Kidney (tissue), 14 donors: ENCODE measurements around the gene TMEM52. TPM values are rescaled to one million over a fixed set of nuclear protein-coding genes. Genes with fewer than 3 reads are reported as not detected.
A peak's percentile ranks its signal among the peaks of the same experiment; 100 is the strongest.

Experiments
- DNase-seq, 5 donors: peaks; one replicate each; pipeline ENCODE4 v3.0.0-alpha.2; 2013 to 2020
- FAIRE-seq: peaks from 2 replicates; lab custom pipeline; 2012; peaks lifted over from hg19 to GRCh38; lab: Jason Lieb, UNC
- H3K27ac ChIP-seq, 2 donors: one replicate each; pipeline ENCODE4 v1.7.0; 2013; ENCODE audit warnings: low read depth in 2 of 2, low read length in 2 of 2, inconsistent platforms in 1 of 2
- H3K27me3 ChIP-seq: one replicate; pipeline ENCODE4 v1.7.1; 2013; ENCODE audit warnings: low read length, inconsistent platforms; ENCODE audit not compliant: control insufficient read depth, insufficient read depth
- H3K36me3 ChIP-seq, 3 donors: one replicate each; pipeline versions ENCODE4 v1.7.0 to v1.7.1; 2013; ENCODE audit warnings: low read length in 3 of 3, control low read depth in 1 of 3, inconsistent platforms in 1 of 3; ENCODE audit not compliant: insufficient read depth in 3 of 3, control insufficient read depth in 2 of 3
- H3K4me1 ChIP-seq, 3 donors: one replicate each; pipeline versions ENCODE4 v1.7.0 to v1.7.1; 2013; ENCODE audit warnings: low read length in 3 of 3, inconsistent platforms in 1 of 3, low read depth in 1 of 3; ENCODE audit not compliant: control insufficient read depth in 2 of 3, insufficient read depth in 2 of 3
- H3K4me3 ChIP-seq, 3 donors: one replicate each; pipeline versions ENCODE4 v1.7.0 to v1.8.1; 2013; ENCODE audit warnings: low read length in 3 of 3, control low read depth in 1 of 3, inconsistent platforms in 1 of 3
- H3K9ac ChIP-seq, 3 donors: one replicate each; pipeline versions ENCODE4 v1.7.0 to v1.7.1; 2013; ENCODE audit warnings: low read length in 3 of 3, control low read depth in 1 of 3, inconsistent platforms in 1 of 3
- H3K9me3 ChIP-seq, 3 donors: one replicate each; pipeline versions ENCODE4 v1.7.0 to v1.7.1; 2013; ENCODE audit warnings: low read length in 3 of 3, control low read depth in 1 of 3, inconsistent platforms in 1 of 3; ENCODE audit not compliant: control insufficient read depth in 2 of 3, insufficient read depth in 1 of 3
- CTCF ChIP-seq: IDR thresholded peaks from 3 replicates; pipeline ENCODE4 v1.5.1; 2012; ENCODE audit warnings: mild to moderate bottlenecking, moderate library complexity, borderline replicate concordance; ENCODE audit not compliant: insufficient read depth; ENCODE audit errors: extremely low read depth
- intact Hi-C: fragments of 100-400 bp; cut with DNase I; formaldehyde crosslinking; loops from one replicate; pipeline ENCODE4 v1.11.1; 2022
- polyA plus RNA-seq: library from polyadenylated mRNA; stranded (reverse); fragments of 350-450 nt; fragmentation: Illumina TruSeq; extraction: RNeasy Lipid Tissue Mini Kit (QIAGEN cat#74804); gene quantifications from one replicate; pipeline ENCODE4 v1.2.3, GENCODE V29; 2014; ENCODE audit warnings: low read depth, low replicate concordance; ENCODE audit not compliant: insufficient read depth
- total RNA-seq: library from RNA; stranded (reverse); fragmentation: NEBNext Ultra II Directional; extraction: Animal tissue kit (Norgen Biotek cat#: 25700); gene quantifications from one replicate; pipeline ENCODE4 v1.2.1, GENCODE V29; 2021
- donor health status: control.
- donor health status: control.
- donor health status: control.
- donor health status: control.
- donor health status: control.
- donor health status: DM: yes; HTN: yes; CAD: no.
- donor health status: Normal renal cell carcinoma (clear cell type).

Gene TMEM52
- total and polyA plus RNA-seq, 2 donors from 2014 or later = 0.50 to 5.1 TPM

GRCh38 chr1:1915911-1916840, 2.9 kb downstream of the TMEM52 start:
- no peaks in the 10 kb centered on the region for H3K27me3 ChIP-seq
- intact Hi-C loops = no loop called here
- DNase-seq = peak in 2 of 5 donors; percentile 61 to 63
- H3K4me3 ChIP-seq = no peak overlapping the region
- no peak overlapping the region for H3K9ac ChIP-seq
- TF ChIP-seq CTCF = no peak
- peaks cover 0 to 7% (median 7%) of the 10 kb centered on the region in 3 donors for H3K4me1 ChIP-seq
- H3K9me3 ChIP-seq = no peaks in the 10 kb centered on the region
- no peak for FAIRE-seq
- no peaks in the 10 kb centered on the region for H3K36me3 ChIP-seq
- H3K27ac ChIP-seq = no peak overlapping the region

- intact Hi-C loops = no loop called here
- H3K27ac ChIP-seq = no peak within 1 kb of the TSS
- FAIRE-seq = no peak
These were observed 3.9 kb downstream of the TMEM52 start, which contains the start of gene CALML6 for GRCh38 chr1:1914971-1915692. CALML6 (plus strand) TSS chr1:1915260; CDS start chr1:1915281, 21 bp downstream.

More at GRCh38 chr1:1914971-1915692, 3.9 kb downstream of the TMEM52 start, which contains the start of gene CALML6:
- peak in 2 of 5 donors; percentile 51 to 70 for DNase-seq
- H3K36me3 ChIP-seq = no peaks in the 10 kb centered on the region
- H3K4me1 ChIP-seq = peaks cover 0 to 7% (median 7%) of the 10 kb centered on the region in 3 donors
- H3K4me3 ChIP-seq = no peak within 1 kb of the TSS
- no peak for TF ChIP-seq CTCF
- H3K9me3 ChIP-seq = no peaks in the 10 kb centered on the region
- H3K9ac ChIP-seq = no peak within 1 kb of the TSS
- no peaks in the 10 kb centered on the region for H3K27me3 ChIP-seq
